Measurements from ENCODE around the gene PLCL2.
A peak's percentile ranks its signal among the peaks of the same experiment; 100 is the strongest.

Gene PLCL2

DNA sequence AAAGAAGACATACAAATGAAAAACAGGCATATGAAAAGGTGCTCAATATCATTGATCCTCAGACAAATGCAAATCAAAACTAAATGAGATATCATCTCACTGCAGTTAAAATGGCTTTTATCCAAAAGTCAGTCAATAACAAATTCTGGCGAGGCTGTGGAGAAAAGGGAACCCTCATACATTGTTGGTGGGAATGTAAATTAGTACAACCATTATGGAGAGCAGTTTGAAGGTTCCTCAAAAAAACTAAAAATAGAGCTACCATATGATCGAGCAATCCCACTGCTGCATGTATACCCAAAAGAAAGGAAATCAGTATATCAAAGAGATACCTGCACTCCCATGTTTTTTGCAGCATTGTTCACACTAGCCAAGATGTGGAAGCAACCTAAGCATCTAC is 165.8 kb downstream of the PLCL2 start:
- Histone ChIP-seq H3K27me3 (ENCODE audit: control insufficient read depth, insufficient read depth, low read length, poor library complexity, severe bottlenecking) (no peaks in the 10 kb centered on the region), H3K27ac (ENCODE audit: insufficient read depth, low read depth, low read length, poor library complexity, severe bottlenecking) (no peak overlapping the region), H3K9me3 (ENCODE audit: control insufficient read depth, low read length) (no peaks in the 10 kb centered on the region), H3K4me3 (ENCODE audit: insufficient read depth, low read depth, low read length) (no peak overlapping the region), H3K4me1 (ENCODE audit: control insufficient read depth, insufficient read depth, low read length) (peaks cover 20% of the 10 kb centered on the region), H3K36me3 (ENCODE audit: control insufficient read depth, insufficient read depth, low read length) (no peaks in the 10 kb centered on the region)
- WGBS, 2 experiments = 90 to 100% methylated on average over 1 to 2 of the region's 2 CpGs

DNA sequence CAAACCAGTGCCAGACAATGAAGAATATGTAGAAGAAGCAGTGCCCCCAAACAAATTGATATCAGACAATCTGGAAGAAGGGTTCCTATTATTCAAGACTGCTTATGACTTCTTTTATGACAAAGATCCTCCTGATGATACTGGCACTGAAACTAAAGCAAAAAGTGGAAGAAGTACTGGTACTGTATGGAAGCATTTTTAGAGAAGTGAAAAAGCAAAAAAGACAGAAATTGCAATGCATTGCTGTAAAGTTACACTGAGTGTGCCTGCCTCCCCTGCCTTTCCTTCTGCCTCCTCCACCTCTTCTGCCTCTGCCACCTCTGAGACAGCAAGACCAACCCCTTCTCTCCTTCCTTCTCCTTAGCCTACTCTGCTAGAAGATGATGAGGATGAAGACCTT is 167.6 kb downstream of the PLCL2 start:
- H3K27me3 ChIP-seq (ENCODE audit: control insufficient read depth, insufficient read depth, low read length, poor library complexity, severe bottlenecking) = no peaks in the 10 kb centered on the region
- H3K36me3 ChIP-seq (ENCODE audit: control insufficient read depth, insufficient read depth, low read length) = no peaks in the 10 kb centered on the region
- no peaks in the 10 kb centered on the region for H3K9me3 ChIP-seq (ENCODE audit: control insufficient read depth, low read length)
- H3K27ac ChIP-seq (ENCODE audit: insufficient read depth, low read depth, low read length, poor library complexity, severe bottlenecking) = no peak overlapping the region
- peaks cover 15% of the 10 kb centered on the region for H3K4me1 ChIP-seq (ENCODE audit: control insufficient read depth, insufficient read depth, low read length)
- no peak overlapping the region for H3K4me3 ChIP-seq (ENCODE audit: insufficient read depth, low read depth, low read length)

DNA sequence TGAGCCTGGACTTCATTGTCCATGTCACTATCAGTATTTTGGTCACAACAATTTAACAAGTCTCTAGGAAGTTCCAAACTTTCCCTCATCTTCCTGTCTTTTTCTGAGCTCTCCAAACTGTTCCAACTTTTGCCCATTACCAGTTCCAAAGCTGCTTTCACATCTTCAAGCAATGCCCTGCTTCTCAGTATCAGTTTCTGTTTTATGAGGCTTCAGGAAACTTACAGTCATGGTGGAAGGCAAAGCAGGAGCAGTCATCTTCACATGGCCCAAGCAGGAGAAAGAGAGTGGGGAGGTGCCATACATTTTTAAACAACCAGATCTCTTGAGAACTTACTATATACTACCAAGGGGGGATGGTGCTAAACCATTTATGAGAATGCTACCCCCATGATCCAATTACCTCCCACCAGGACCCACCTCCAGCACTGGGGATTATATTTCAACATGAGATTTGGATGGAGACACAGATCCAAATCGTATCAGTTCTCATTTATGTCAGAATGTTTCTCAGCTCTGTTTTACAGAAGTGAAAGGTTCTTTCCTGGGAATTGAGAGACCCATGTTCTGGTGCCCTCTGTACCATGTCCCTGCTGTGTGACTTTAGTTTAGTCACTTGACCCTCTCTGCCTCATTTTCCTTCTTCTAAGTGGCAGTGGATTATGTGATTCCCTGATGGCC is 169.7 kb downstream of the PLCL2 start:
- H3K27ac ChIP-seq (ENCODE audit: insufficient read depth, low read depth, low read length, poor library complexity, severe bottlenecking) = no peak overlapping the region

DNA sequence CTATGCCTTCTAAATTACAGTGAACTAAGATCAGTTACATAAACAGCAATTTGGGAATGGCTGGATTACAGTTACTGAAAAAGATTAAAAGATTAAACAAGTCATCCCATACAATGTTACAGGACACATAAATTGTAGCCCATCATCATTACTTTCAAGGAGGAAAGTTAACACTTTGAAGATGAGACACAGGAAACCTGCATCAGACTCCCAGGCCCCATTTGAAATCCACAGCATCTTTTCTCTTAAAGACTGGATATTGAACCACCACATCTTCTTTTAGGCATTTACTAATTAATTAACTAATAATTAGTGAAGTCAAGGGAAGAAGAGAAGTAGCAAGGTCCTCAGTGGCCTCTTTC is 170.2 kb downstream of the PLCL2 start:
- Histone ChIP-seq H3K4me1 (ENCODE audit: control insufficient read depth, insufficient read depth, low read length) (peaks cover 7% of the 10 kb centered on the region), H3K4me3 (ENCODE audit: insufficient read depth, low read depth, low read length) (no peak overlapping the region), H3K9me3 (ENCODE audit: control insufficient read depth, low read length) (no peaks in the 10 kb centered on the region), H3K36me3 (ENCODE audit: control insufficient read depth, insufficient read depth, low read length) (no peaks in the 10 kb centered on the region), H3K27me3 (ENCODE audit: control insufficient read depth, insufficient read depth, low read length, poor library complexity, severe bottlenecking) (no peaks in the 10 kb centered on the region), H3K27ac (ENCODE audit: insufficient read depth, low read depth, low read length, poor library complexity, severe bottlenecking) (no peak overlapping the region)

More for the DNA sequence above, 169.7 kb downstream of the PLCL2 start:
- Histone ChIP-seq H3K4me1 (ENCODE audit: control insufficient read depth, insufficient read depth, low read length) (peaks cover 7% of the 10 kb centered on the region), H3K36me3 (ENCODE audit: control insufficient read depth, insufficient read depth, low read length) (no peaks in the 10 kb centered on the region), H3K4me3 (ENCODE audit: insufficient read depth, low read depth, low read length) (no peak overlapping the region), H3K9me3 (ENCODE audit: control insufficient read depth, low read length) (no peaks in the 10 kb centered on the region), H3K27me3 (ENCODE audit: control insufficient read depth, insufficient read depth, low read length, poor library complexity, severe bottlenecking) (no peaks in the 10 kb centered on the region)
- 89 to 91% methylated on average over 1 of the region's 1 CpG for WGBS, 2 experiments

DNA sequence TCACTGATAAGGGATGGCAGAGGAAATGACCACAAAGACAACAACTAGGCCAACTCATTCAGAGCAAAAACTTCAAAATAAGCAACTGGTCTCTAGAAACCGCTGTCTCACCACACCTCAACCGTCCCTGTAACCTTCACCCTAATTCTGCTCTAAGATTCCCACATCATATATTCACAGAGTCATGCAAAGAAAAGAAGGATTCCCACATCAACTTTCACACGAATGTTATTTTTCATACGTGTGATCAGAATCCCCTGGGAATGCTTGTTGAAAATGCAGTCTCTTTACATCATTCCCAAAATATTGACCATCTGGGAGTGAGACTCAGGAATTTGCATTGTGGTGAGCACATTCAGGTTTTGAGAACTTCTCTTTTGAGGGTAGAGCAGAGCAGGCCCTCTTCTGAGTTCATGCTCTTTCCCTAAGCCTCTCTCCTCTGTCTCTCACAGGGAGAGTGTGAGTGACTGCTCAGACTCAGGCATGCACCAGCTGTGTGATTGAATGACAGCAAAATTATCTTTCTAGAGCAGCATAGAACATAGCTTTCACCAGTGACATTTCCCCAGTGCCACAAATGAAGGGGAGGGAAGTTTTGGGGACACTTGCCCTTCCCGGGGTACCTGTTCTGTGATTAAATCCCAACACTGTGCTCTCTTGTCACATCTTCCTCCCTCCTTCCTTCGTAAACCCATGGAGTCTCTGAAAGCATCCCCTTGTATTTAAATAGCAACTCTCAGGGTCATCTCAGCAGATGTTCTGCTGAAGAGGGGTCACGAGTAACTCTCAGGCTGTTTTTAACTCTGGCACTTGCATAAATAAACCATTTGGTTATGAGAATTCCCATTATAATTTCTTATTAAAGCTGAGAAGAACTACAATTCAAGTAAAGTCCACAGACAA is 170.9 kb downstream of the PLCL2 start:
- no peak overlapping the region for H3K4me3 ChIP-seq (ENCODE audit: insufficient read depth, low read depth, low read length)
- H3K36me3 ChIP-seq (ENCODE audit: control insufficient read depth, insufficient read depth, low read length) = no peaks in the 10 kb centered on the region
- WGBS, 2 experiments = 86 to 87% methylated on average over 7 of the region's 7 CpGs
- no peaks in the 10 kb centered on the region for H3K9me3 ChIP-seq (ENCODE audit: control insufficient read depth, low read length)
- peak overlapping the region; percentile 53 for H3K27ac ChIP-seq (ENCODE audit: insufficient read depth, low read depth, low read length, poor library complexity, severe bottlenecking)
- H3K27me3 ChIP-seq (ENCODE audit: control insufficient read depth, insufficient read depth, low read length, poor library complexity, severe bottlenecking) = no peaks in the 10 kb centered on the region
- H3K4me1 ChIP-seq (ENCODE audit: control insufficient read depth, insufficient read depth, low read length) = peaks cover 7% of the 10 kb centered on the region

DNA sequence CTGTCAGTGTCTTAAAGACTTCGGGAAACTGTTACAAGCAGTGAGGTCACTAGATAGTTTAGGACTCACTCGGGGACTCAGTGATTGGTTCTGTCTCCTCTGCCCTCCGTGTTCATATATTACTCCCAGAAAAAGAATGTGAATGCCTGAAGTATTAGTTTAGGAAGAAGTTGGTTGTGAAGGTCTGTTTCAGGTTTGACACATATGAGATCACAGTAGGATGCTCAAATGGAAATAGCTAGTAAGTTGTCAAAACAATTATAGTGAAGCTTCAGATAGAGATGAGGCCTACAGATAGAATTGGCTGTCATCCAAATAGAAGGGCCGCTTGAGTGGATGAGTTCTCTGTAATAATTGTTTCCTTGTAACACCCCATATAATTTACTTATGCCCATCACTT is 172.6 kb downstream of the PLCL2 start:
- Histone ChIP-seq H3K4me1 (ENCODE audit: control insufficient read depth, insufficient read depth, low read length) (peaks cover 7% of the 10 kb centered on the region), H3K27me3 (ENCODE audit: control insufficient read depth, insufficient read depth, low read length, poor library complexity, severe bottlenecking) (no peaks in the 10 kb centered on the region), H3K36me3 (ENCODE audit: control insufficient read depth, insufficient read depth, low read length) (no peaks in the 10 kb centered on the region), H3K27ac (ENCODE audit: insufficient read depth, low read depth, low read length, poor library complexity, severe bottlenecking) (no peak overlapping the region), H3K9me3 (ENCODE audit: control insufficient read depth, low read length) (no peaks in the 10 kb centered on the region), H3K4me3 (ENCODE audit: insufficient read depth, low read depth, low read length) (no peak overlapping the region)
- 92 to 96% methylated on average over 3 to 4 of the region's 4 CpGs for WGBS, 2 experiments

DNA sequence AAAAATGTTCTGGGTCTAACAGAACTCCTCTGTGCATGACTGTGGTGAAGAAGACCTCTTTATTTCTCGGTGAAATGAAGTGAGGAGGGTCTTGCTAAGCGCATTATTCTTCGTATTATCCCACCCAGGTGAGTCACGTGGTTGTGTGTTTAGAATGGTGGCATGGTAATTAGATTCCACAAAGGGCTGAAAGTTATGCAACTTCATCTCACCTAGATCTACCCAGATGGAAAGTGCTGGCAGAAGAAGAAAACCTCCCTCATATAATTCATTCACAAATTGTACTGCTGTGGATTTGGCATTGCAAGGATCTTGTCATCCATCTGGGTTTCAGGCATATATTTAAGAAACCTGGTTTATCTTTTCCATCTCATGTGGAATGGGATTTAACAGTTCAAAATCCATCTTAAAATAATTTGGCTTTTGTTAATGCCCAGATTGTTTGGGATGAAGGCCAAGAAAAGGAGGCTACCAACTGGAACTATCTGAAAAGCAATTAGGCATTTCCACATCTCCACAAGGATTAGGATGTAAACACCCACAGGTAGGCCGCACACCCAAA is 175.3 kb downstream of the PLCL2 start:
- Histone ChIP-seq H3K36me3 (ENCODE audit: control insufficient read depth, insufficient read depth, low read length) (no peaks in the 10 kb centered on the region), H3K27me3 (ENCODE audit: control insufficient read depth, insufficient read depth, low read length, poor library complexity, severe bottlenecking) (no peaks in the 10 kb centered on the region), H3K27ac (ENCODE audit: insufficient read depth, low read depth, low read length, poor library complexity, severe bottlenecking) (no peak overlapping the region), H3K4me3 (ENCODE audit: insufficient read depth, low read depth, low read length) (no peak overlapping the region), H3K9me3 (ENCODE audit: control insufficient read depth, low read length) (no peaks in the 10 kb centered on the region), H3K4me1 (ENCODE audit: control insufficient read depth, insufficient read depth, low read length) (peaks cover 6% of the 10 kb centered on the region)
- 94% methylated on average over 5 of the region's 5 CpGs for WGBS, 2 experiments

DNA sequence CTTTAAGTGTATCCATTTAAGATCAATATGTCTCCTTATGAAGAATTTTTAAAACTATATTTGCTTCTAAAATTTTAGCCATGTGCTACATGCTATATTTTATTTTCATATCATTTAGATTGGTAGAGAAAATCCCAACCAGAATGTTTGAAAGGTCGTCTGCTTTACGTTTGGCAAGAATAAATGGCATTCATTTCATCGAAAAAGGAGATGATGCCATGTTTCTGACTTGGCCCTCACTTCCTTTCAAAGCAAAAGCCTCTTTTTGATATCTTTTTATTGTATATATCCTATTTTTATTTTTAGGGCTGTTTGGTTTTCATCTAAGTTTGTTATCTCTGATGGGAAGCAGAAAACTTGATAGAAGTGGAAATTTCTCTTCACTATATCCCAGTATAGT is 176.2 kb downstream of the PLCL2 start:
- H3K27ac ChIP-seq (ENCODE audit: insufficient read depth, low read depth, low read length, poor library complexity, severe bottlenecking) = no peak overlapping the region
- peaks cover under 1% of the 10 kb centered on the region for H3K4me1 ChIP-seq (ENCODE audit: control insufficient read depth, insufficient read depth, low read length)
- no peaks in the 10 kb centered on the region for H3K36me3 ChIP-seq (ENCODE audit: control insufficient read depth, insufficient read depth, low read length)
- H3K27me3 ChIP-seq (ENCODE audit: control insufficient read depth, insufficient read depth, low read length, poor library complexity, severe bottlenecking) = no peaks in the 10 kb centered on the region
- 95 to 96% methylated on average over 3 of the region's 3 CpGs for WGBS, 2 experiments
- H3K4me3 ChIP-seq (ENCODE audit: insufficient read depth, low read depth, low read length) = no peak overlapping the region
- H3K9me3 ChIP-seq (ENCODE audit: control insufficient read depth, low read length) = no peaks in the 10 kb centered on the region

DNA sequence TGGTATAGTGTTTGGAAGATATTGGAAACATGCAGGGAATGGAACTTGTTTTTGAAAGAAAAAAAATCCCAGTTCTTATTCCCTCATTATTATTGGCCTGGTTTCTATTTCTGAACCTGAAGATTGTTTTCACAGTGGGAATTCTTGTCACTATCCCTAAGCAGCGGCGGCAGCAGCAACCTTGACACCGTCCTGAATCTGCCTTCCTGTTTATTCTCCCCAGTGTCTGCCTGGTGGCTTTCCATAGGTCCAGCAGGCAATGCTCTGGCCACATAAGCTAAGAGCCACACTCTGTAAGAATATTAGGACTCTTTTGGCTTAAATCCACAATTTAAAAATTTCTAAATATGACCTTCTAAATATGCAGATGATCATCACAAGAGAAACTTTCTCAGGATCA is 178.0 kb downstream of the PLCL2 start:
- H3K27me3 ChIP-seq (ENCODE audit: control insufficient read depth, insufficient read depth, low read length, poor library complexity, severe bottlenecking) = no peaks in the 10 kb centered on the region
- 92 to 94% methylated on average over 3 of the region's 3 CpGs for WGBS, 2 experiments
- H3K27ac ChIP-seq (ENCODE audit: insufficient read depth, low read depth, low read length, poor library complexity, severe bottlenecking) = no peak overlapping the region
- H3K4me1 ChIP-seq (ENCODE audit: control insufficient read depth, insufficient read depth, low read length) = no peaks in the 10 kb centered on the region
- no peaks in the 10 kb centered on the region for H3K36me3 ChIP-seq (ENCODE audit: control insufficient read depth, insufficient read depth, low read length)
- H3K9me3 ChIP-seq (ENCODE audit: control insufficient read depth, low read length) = no peaks in the 10 kb centered on the region
- no peak overlapping the region for H3K4me3 ChIP-seq (ENCODE audit: insufficient read depth, low read depth, low read length)

DNA sequence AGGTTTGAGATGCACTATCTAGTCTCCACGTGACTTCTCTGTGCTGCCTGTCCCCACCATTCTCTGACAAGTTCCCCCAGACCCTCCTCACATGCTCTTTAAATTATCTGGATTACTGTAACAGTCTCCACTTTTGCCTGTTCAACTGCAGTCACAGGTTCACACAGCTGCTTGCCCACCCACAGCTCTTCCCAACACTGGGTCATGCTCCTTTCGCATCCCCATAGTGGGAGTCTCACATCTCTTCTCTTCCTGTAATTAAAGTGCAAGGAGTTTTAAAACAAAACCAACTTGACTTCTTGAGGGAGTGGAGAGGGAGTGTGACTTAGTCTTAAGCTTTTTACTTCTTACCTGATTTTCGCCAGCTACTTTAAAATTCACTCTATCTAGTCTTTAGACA is 178.8 kb downstream of the PLCL2 start:
- H3K36me3 ChIP-seq (ENCODE audit: control insufficient read depth, insufficient read depth, low read length) = no peaks in the 10 kb centered on the region
- no peaks in the 10 kb centered on the region for H3K9me3 ChIP-seq (ENCODE audit: control insufficient read depth, low read length)
- H3K4me1 ChIP-seq (ENCODE audit: control insufficient read depth, insufficient read depth, low read length) = no peaks in the 10 kb centered on the region
- WGBS, 2 experiments = 84 to 94% methylated on average over 2 to 3 of the region's 3 CpGs
- no peak overlapping the region for H3K27ac ChIP-seq (ENCODE audit: insufficient read depth, low read depth, low read length, poor library complexity, severe bottlenecking)
- H3K27me3 ChIP-seq (ENCODE audit: control insufficient read depth, insufficient read depth, low read length, poor library complexity, severe bottlenecking) = no peaks in the 10 kb centered on the region
- H3K4me3 ChIP-seq (ENCODE audit: insufficient read depth, low read depth, low read length) = no peak overlapping the region

Data from ectodermal cell (in vitro differentiated cells).